ENCODE results near the gene KIAA0232.
A peak's percentile ranks its signal among the peaks of the same experiment; 100 is the strongest.

Gene KIAA0232

GRCh38 chr4:6782147-6782845, at the start of gene KIAA0232:
Gene KIAA0232, plus strand, starts transcription at chr4:6782727. Its CDS starts 41,727 bp downstream, at chr4:6824454.
- peak; percentile 92 for DNase-seq

GRCh38 chr4:6733358-6734164, 49.0 kb upstream of the KIAA0232 start:
- DNase-seq, result no peak

GRCh38 chr4:6734165-6734786, 48.3 kb upstream of the KIAA0232 start:
- no peak for DNase-seq

GRCh38 chr4:6739920-6740319, 42.6 kb upstream of the KIAA0232 start:
- DNase-seq, result no peak

- no peak for DNase-seq
Observed at GRCh38 chr4:6740347-6740746, 42.2 kb upstream of the KIAA0232 start.

- DNase-seq, result no peak
Observed at GRCh38 chr4:6742507-6742906, 40.0 kb upstream of the KIAA0232 start.

- DNase-seq, result no peak
Observed at GRCh38 chr4:6742989-6743388, 39.5 kb upstream of the KIAA0232 start.

- no peak for DNase-seq
Observed at GRCh38 chr4:6746721-6747293, 35.7 kb upstream of the KIAA0232 start.

GRCh38 chr4:6747294-6748051, 35.1 kb upstream of the KIAA0232 start:
- DNase-seq, result no peak

- no peak for DNase-seq
Observed at GRCh38 chr4:6748286-6748685, 34.2 kb upstream of the KIAA0232 start.

GRCh38 chr4:6749340-6750171, 33.0 kb upstream of the KIAA0232 start:
- no peak for DNase-seq

- DNase-seq, result no peak
Observed at GRCh38 chr4:6750286-6751221, 32.0 kb upstream of the KIAA0232 start.

GRCh38 chr4:6751611-6752485, 30.7 kb upstream of the KIAA0232 start:
- no peak for DNase-seq

- DNase-seq, result no peak
Observed at GRCh38 chr4:6752486-6752829, 30.1 kb upstream of the KIAA0232 start.

- DNase-seq, result no peak
Observed at GRCh38 chr4:6753103-6753560, 29.4 kb upstream of the KIAA0232 start.

GRCh38 chr4:6753891-6754290, 28.6 kb upstream of the KIAA0232 start:
- DNase-seq, result no peak

GRCh38 chr4:6754481-6755087, 27.9 kb upstream of the KIAA0232 start:
- no peak for DNase-seq

- no peak for DNase-seq
Observed at GRCh38 chr4:6755088-6755753, 27.3 kb upstream of the KIAA0232 start.

Measured in activated naive CD4-positive, alpha-beta T cell treated with anti-CD3 and anti-CD28 coated beads, Interleukin-2, amount 50 U/mL, for 16 hours (primary cell).